IMR-90 (cell line): ENCODE measurements around the gene WARS2. TPM values are rescaled to one million over a fixed set of nuclear protein-coding genes. Genes with fewer than 3 reads are reported as not detected.

ENCODE experiments used
- ATAC-seq: fragments of 200-7000 bp; cut with Tn5 transposase; 2 replicates; pipeline ENCODE4 v1.9.1; 2020; ENCODE audit warnings: low read depth, mild to moderate bottlenecking, moderate library complexity
- BruUV-seq: library from RNA; stranded (reverse); fragments of 400-500 nt; replicated peaks from 2 replicates; lab custom pipeline; 2021; lab: Mats Ljungman, UMichigan
- CTCF ChIA-PET: fragments of 300-600 bp; formaldehyde crosslinking; extraction: SDS; loops from one replicate; lab custom pipeline; 2021; ENCODE audit warnings: antibody characterized with exemption; lab: Yijun Ruan, JAX
- POLR2A ChIA-PET: fragments of 300-600 bp; sonication (Branson Sonifier 250); formaldehyde crosslinking; loops from one replicate; lab custom pipeline; 2022; ENCODE audit warnings: antibody characterized with exemption; ENCODE audit not compliant: unreplicated experiment; lab: Charles Lee
- DNase-seq: peaks from one replicate; pipeline ENCODE4 v3.0.0; 2013
- H2AFZ ChIP-seq: replicated peaks from 2 replicates; pipeline ENCODE3; 2013; ENCODE audit warnings: low read length, mild to moderate bottlenecking; ENCODE audit not compliant: poor library complexity
- H2AK5ac ChIP-seq: 2 replicates; pipeline ENCODE4 v1.6.1; 2013; ENCODE audit warnings: low read depth, low read length, inconsistent platforms
- H2AK9ac ChIP-seq: replicated peaks from 2 replicates; pipeline ENCODE3; 2013; ENCODE audit warnings: mild to moderate bottlenecking, low read depth, low read length, moderate library complexity; ENCODE audit not compliant: poor library complexity
- H2BK120ac ChIP-seq: 2 replicates; pipeline ENCODE4 v1.6.1; 2013; ENCODE audit warnings: low read depth, low read length, inconsistent platforms
- H2BK15ac ChIP-seq: 3 replicates; pipeline ENCODE4 v1.6.1; 2013; ENCODE audit warnings: low read depth, low read length, inconsistent platforms
- H2BK20ac ChIP-seq: 2 replicates; pipeline ENCODE4 v1.6.1; 2013; ENCODE audit warnings: low read depth, mild to moderate bottlenecking, inconsistent platforms, low read length, moderate library complexity
- H2BK5ac ChIP-seq: 2 replicates; pipeline ENCODE4 v1.6.1; 2013; ENCODE audit warnings: mild to moderate bottlenecking, low read depth, low read length, inconsistent platforms; ENCODE audit not compliant: poor library complexity, severe bottlenecking
- H3K14ac ChIP-seq: replicated peaks from 2 replicates; pipeline ENCODE4 v1.6.1; 2013; ENCODE audit warnings: low read depth, low read length, inconsistent platforms
- H3K18ac ChIP-seq: 2 replicates; pipeline ENCODE4 v1.6.1; 2013; ENCODE audit warnings: low read depth, low read length, control low read depth
- H3K23ac ChIP-seq: 2 replicates; pipeline ENCODE4 v1.6.1; 2013; ENCODE audit warnings: low read depth, low read length, inconsistent platforms
- H3K27ac ChIP-seq: 2 replicates; pipeline ENCODE4 v1.5.1; 2013; ENCODE audit warnings: mild to moderate bottlenecking, control low read depth, low read length; ENCODE audit not compliant: insufficient read depth
- H3K27me3 ChIP-seq: 2 replicates; pipeline ENCODE4 v1.6.1; 2013; ENCODE audit warnings: low read length; ENCODE audit not compliant: control insufficient read depth, insufficient read depth
- H3K36me3 ChIP-seq: 2 replicates; pipeline ENCODE4 v1.6.1; 2013; ENCODE audit warnings: low read length, mixed read lengths; ENCODE audit not compliant: control insufficient read depth, insufficient read depth
- H3K4ac ChIP-seq: 2 replicates; pipeline ENCODE4 v1.6.1; 2013; ENCODE audit warnings: low read depth, low read length, inconsistent platforms
- H3K4me1 ChIP-seq: 2 replicates; pipeline ENCODE4 v1.6.1; 2013; ENCODE audit warnings: low read length, mixed read lengths; ENCODE audit not compliant: control insufficient read depth, insufficient read depth
- H3K4me2 ChIP-seq: 2 replicates; pipeline ENCODE4 v1.6.1; 2013; ENCODE audit warnings: low read depth, mild to moderate bottlenecking, control low read depth, low read length, moderate library complexity
- H3K4me3 ChIP-seq: 2 replicates; pipeline ENCODE4 v1.5.1; 2013; ENCODE audit warnings: low read depth, mild to moderate bottlenecking, control low read depth, low read length, moderate library complexity; ENCODE audit not compliant: insufficient read depth
- H3K56ac ChIP-seq: 2 replicates; pipeline ENCODE4 v1.6.1; 2013; ENCODE audit warnings: low read length, inconsistent platforms; ENCODE audit not compliant: insufficient read depth; ENCODE audit errors: extremely low read depth
- H3K79me1 ChIP-seq, 2 experiments: 2 replicates each; pipeline ENCODE4 v1.6.1; 2013; ENCODE audit warnings: low read length in 2 of 2, inconsistent platforms in 1 of 2, low read depth in 1 of 2
- H3K9ac ChIP-seq: 2 replicates; pipeline ENCODE4 v1.6.1; 2013; ENCODE audit warnings: low read depth, low read length, control low read depth
- H3K9me1 ChIP-seq: 2 replicates; pipeline ENCODE4 v1.6.1; 2013; ENCODE audit warnings: low read length, inconsistent platforms; ENCODE audit not compliant: insufficient read depth
- H3K9me3 ChIP-seq: 2 replicates; pipeline ENCODE4 v1.6.1; 2013; ENCODE audit warnings: low read length; ENCODE audit not compliant: control insufficient read depth, insufficient read depth
- H4K20me1 ChIP-seq: 2 replicates; pipeline ENCODE4 v1.6.1; 2013; ENCODE audit warnings: low read length, inconsistent platforms; ENCODE audit not compliant: insufficient read depth
- H4K5ac ChIP-seq: 2 replicates; pipeline ENCODE4 v1.6.1; 2013; ENCODE audit warnings: mild to moderate bottlenecking, low read depth, low read length, control low read depth
- H4K8ac ChIP-seq, 2 experiments: 2 replicates each; pipeline ENCODE4 v1.6.1; 2013; ENCODE audit warnings: low read depth in 2 of 2, low read length in 2 of 2, control low read depth in 1 of 2, inconsistent platforms in 1 of 2
- H4K91ac ChIP-seq: 2 replicates; pipeline ENCODE4 v1.6.1; 2013; ENCODE audit warnings: low read depth, low read length, inconsistent platforms; ENCODE audit not compliant: insufficient read depth
- BHLHE40 ChIP-seq: fragments of 150-350 bp; IDR thresholded peaks from 2 replicates; pipeline ENCODE4 v1.6.1; 2016; ENCODE audit warnings: mild to moderate bottlenecking, low read depth, low read length
- CEBPB ChIP-seq: IDR thresholded peaks from 2 replicates; pipeline ENCODE4 v1.6.1; 2012; ENCODE audit warnings: low read depth, low read length, improper control_type of control experiment
- CHD1 ChIP-seq: IDR thresholded peaks from 2 replicates; pipeline ENCODE4 v1.6.1; 2012; ENCODE audit warnings: low read depth, low read length, improper control_type of control experiment
- ELK1 ChIP-seq: fragments of 150-350 bp; IDR thresholded peaks from 2 replicates; pipeline ENCODE4 v1.6.1; 2016; ENCODE audit warnings: low read depth, mild to moderate bottlenecking, low read length, moderate library complexity, borderline replicate concordance
- FOS ChIP-seq: fragments of 150-350 bp; IDR thresholded peaks from 2 replicates; pipeline ENCODE4 v1.6.1; 2016; ENCODE audit warnings: low read depth, low read length
- MAFK ChIP-seq: IDR thresholded peaks from 2 replicates; pipeline ENCODE4 v1.6.1; 2012; ENCODE audit warnings: low read depth, low read length, improper control_type of control experiment
- MAZ ChIP-seq: IDR thresholded peaks from 2 replicates; pipeline ENCODE4 v1.6.1; 2012; ENCODE audit warnings: low read depth, mild to moderate bottlenecking, low read length, improper control_type of control experiment, moderate library complexity, borderline replicate concordance
- MXI1 ChIP-seq: IDR thresholded peaks from 2 replicates; pipeline ENCODE4 v1.6.1; 2012; ENCODE audit warnings: low read depth, mild to moderate bottlenecking, low read length, moderate library complexity, borderline replicate concordance
- NFE2L2 ChIP-seq: fragments of 150-350 bp; IDR thresholded peaks from 2 replicates; pipeline ENCODE4 v1.6.1; 2016; ENCODE audit warnings: low read depth, mild to moderate bottlenecking, low read length
- POLR2A ChIP-seq: IDR thresholded peaks from 2 replicates; pipeline ENCODE4 v1.6.1; 2012; ENCODE audit warnings: mild to moderate bottlenecking, low read depth, low read length
- RFX5 ChIP-seq: IDR thresholded peaks from 2 replicates; pipeline ENCODE4 v1.8.0; 2012; ENCODE audit warnings: low read depth, mild to moderate bottlenecking, low read length, moderate library complexity
- SMC3 ChIP-seq: fragments of 150-350 bp; IDR thresholded peaks from 2 replicates; pipeline ENCODE4 v1.6.1; 2016; ENCODE audit warnings: low read depth, mild to moderate bottlenecking, antibody characterized with exemption, low read length, moderate library complexity
- USF2 ChIP-seq: fragments of 150-350 bp; IDR thresholded peaks from 2 replicates; pipeline ENCODE4 v1.6.1; 2017; ENCODE audit warnings: mild to moderate bottlenecking, antibody characterized with exemption, low read length, low read depth
- WGBS, 2 experiments: methylation state at CpG; one replicate each; pipeline versions ENCODE4 v1.1.5 to v1.1.7; 2013; ENCODE audit warnings: missing lambda C conversion rate in 2 of 2; ENCODE audit not compliant: insufficient read length in 1 of 2; ENCODE audit errors: extremely low coverage in 2 of 2; 5-methylcytosine and 5-hydroxymethylcytosine counted together
- dilution Hi-C: fragments of 300-500 bp; cut with HindIII; formaldehyde crosslinking; loops from one replicate; pipeline ENCODE4 v1.14.3; 2018; ENCODE audit warnings: low sequenced_read_pairs; ENCODE audit not compliant: unreplicated experiment
- in situ Hi-C: fragments of 300-500 bp; cut with MboI; formaldehyde crosslinking; loops from 3 replicates; pipeline ENCODE4 v1.14.3; 2019; ENCODE audit warnings: low sequenced_read_pairs, inconsistent platforms, mixed read lengths
- intact Hi-C: fragments of 100-400 bp; cut with micrococcal nuclease; formaldehyde crosslinking; loops from 2 replicates; pipeline ENCODE4 v1.10.0; 2022
- polyA plus RNA-seq, 3 experiments: library from polyadenylated mRNA; depleted of rRNA; stranded (reverse); fragments of >200 nt; gene quantifications; 2 replicates each; pipeline ENCODE4 v1.2.3, GENCODE V29; 2012; ENCODE audit warnings: low replicate concordance in 1 of 3
- total RNA-seq: library from RNA; depleted of rRNA; stranded (reverse); fragments of >200 nt; gene quantifications from 2 replicates; pipeline ENCODE4 v1.2.3, GENCODE V29; 2012

WARS2 gene
- total and polyA plus RNA-seq, 2 of the 4 experiments (the other 2 are of a cell fraction), result 5.7 to 20.3 TPM

GRCh38 chr1:119008483-119009311, 131.8 kb downstream of the WARS2 start (continued):
- TF ChIP-seq CHD1 (no peak), RFX5 (no peak)

- H3K4me3 ChIP-seq, result no peak overlapping the region; the same call in 1 of the 2 replicates
- no peak overlapping the region for H3K18ac ChIP-seq
- CTCF ChIA-PET, result interaction anchor here (1.2 to 1.3 kb wide), 2 partner anchors 853 to 854 kb away, joined by 3 to 5 read pairs; no protein-coding TSS in a partner anchor
- no peaks in the 10 kb centered on the region for H3K36me3 ChIP-seq
- no peak overlapping the region for H3K23ac ChIP-seq
- BruUV-seq, result no TSS peak
- no peak overlapping the region for H2BK15ac ChIP-seq
- no peak overlapping the region for H2BK120ac ChIP-seq
- no peaks in the 10 kb centered on the region for H4K20me1 ChIP-seq
- no peak overlapping the region for H2AK9ac ChIP-seq
- H3K56ac ChIP-seq, result no peak overlapping the region
- H4K91ac ChIP-seq, result no peak overlapping the region
- intact Hi-C loops, result loop anchor here (1.0 to 10.0 kb wide), 3 partner anchors 127 to 931 kb away; no protein-coding TSS in a partner anchor
- no peaks in the 10 kb centered on the region; the same call in 1 of the 2 replicates for H3K4me1 ChIP-seq
- H2BK20ac ChIP-seq, result no peak overlapping the region
- 13% methylated on average over 36 of the region's 61 CpGs; no CpG with 5 or more reads in 1 of the 2 experiments for WGBS, 2 experiments
- in situ Hi-C loops, result no loop called here
- no peak overlapping the region for H4K8ac ChIP-seq
- H4K5ac ChIP-seq, result no peak overlapping the region
- no peaks in the 10 kb centered on the region for H3K79me1 ChIP-seq
- peak overlapping the region; percentile 61 for H2AFZ ChIP-seq
- ATAC-seq, result peak; percentile 40
- no peaks in the 10 kb centered on the region for H3K9me1 ChIP-seq
- H3K9ac ChIP-seq, result no peak overlapping the region
- H3K4me2 ChIP-seq, result peak overlapping the region; percentile 97
- H3K9me3 ChIP-seq, result peaks cover 15% of the 10 kb centered on the region
- no peak overlapping the region for H3K4ac ChIP-seq
- H2BK5ac ChIP-seq, result no peak overlapping the region
- no peak overlapping the region for H3K14ac ChIP-seq
- H3K27me3 ChIP-seq, result peaks cover 67% of the 10 kb centered on the region
- no peak for DNase-seq
- dilution Hi-C loops, result no loop called here
- POLR2A ChIA-PET, result no interaction called here
- H2AK5ac ChIP-seq, result no peak overlapping the region
- no peak overlapping the region for H3K27ac ChIP-seq
- no peak for TF ChIP-seq ELK1
- no peak for TF ChIP-seq FOS
- no peak for TF ChIP-seq USF2
- no peak for TF ChIP-seq BHLHE40
- TF ChIP-seq SMC3, result no peak
- no peak for TF ChIP-seq CHD1
- no peak for TF ChIP-seq MAFK
- no peak for TF ChIP-seq RFX5
- no peak for TF ChIP-seq MAZ
- TF ChIP-seq CEBPB, result no peak
- TF ChIP-seq MXI1, result no peak
- TF ChIP-seq NFE2L2, result no peak
- TF ChIP-seq POLR2A, result no peak
Observed at GRCh38 chr1:119007670-119008482, 132.6 kb downstream of the WARS2 start.
